ENCODE results near the gene YPEL3.

Gene YPEL3

DNA sequence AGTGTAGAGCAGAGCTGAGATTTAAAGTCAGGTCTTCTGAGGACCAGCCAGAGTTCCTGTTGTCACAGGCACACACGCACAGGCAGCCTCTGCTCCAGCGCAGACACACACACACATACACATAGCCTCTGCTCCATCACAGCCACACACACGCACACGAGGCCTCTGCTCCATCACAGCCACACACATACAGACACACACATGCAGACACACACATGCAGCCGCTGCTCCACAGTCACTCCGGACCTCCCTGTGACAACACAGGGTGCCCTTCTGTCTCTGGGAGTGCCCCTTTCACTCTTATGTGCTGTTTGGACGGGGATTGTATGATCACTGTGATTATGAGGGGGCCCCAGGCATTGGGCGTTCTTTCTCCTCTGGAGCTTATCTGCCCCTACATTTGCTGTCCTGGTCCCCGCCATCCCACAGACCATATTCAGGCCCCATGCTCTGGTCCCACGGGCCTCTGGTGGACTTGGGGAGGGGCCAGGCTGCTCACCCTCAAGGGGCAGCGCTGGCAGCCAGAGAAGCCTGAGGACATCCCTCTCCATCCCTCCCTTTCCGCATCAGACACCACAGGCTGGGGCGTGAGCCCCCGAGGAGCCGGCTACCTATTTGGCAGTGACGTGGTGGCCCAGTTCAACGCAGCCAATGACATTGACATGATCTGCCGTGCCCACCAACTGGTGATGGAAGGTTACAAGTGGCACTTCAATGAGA, 11.8 kb downstream of the YPEL3 start:
- ChIA-PET POLR2A (no interaction called here), CTCF (no interaction called here)
- DNase-seq (ENCODE audit: extremely low spot score), result no peak
- TF ChIP-seq, protein P1, sequence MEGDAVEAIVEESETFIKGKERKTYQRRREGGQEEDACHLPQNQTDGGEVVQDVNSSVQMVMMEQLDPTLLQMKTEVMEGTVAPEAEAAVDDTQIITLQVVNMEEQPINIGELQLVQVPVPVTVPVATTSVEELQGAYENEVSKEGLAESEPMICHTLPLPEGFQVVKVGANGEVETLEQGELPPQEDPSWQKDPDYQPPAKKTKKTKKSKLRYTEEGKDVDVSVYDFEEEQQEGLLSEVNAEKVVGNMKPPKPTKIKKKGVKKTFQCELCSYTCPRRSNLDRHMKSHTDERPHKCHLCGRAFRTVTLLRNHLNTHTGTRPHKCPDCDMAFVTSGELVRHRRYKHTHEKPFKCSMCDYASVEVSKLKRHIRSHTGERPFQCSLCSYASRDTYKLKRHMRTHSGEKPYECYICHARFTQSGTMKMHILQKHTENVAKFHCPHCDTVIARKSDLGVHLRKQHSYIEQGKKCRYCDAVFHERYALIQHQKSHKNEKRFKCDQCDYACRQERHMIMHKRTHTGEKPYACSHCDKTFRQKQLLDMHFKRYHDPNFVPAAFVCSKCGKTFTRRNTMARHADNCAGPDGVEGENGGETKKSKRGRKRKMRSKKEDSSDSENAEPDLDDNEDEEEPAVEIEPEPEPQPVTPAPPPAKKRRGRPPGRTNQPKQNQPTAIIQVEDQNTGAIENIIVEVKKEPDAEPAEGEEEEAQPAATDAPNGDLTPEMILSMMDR (IDR thresholded peaks at IDR 0.05; ENCODE audit: control extremely low read depth, extremely low read depth, low read depth, missing control alignments), result no peak

DNA sequence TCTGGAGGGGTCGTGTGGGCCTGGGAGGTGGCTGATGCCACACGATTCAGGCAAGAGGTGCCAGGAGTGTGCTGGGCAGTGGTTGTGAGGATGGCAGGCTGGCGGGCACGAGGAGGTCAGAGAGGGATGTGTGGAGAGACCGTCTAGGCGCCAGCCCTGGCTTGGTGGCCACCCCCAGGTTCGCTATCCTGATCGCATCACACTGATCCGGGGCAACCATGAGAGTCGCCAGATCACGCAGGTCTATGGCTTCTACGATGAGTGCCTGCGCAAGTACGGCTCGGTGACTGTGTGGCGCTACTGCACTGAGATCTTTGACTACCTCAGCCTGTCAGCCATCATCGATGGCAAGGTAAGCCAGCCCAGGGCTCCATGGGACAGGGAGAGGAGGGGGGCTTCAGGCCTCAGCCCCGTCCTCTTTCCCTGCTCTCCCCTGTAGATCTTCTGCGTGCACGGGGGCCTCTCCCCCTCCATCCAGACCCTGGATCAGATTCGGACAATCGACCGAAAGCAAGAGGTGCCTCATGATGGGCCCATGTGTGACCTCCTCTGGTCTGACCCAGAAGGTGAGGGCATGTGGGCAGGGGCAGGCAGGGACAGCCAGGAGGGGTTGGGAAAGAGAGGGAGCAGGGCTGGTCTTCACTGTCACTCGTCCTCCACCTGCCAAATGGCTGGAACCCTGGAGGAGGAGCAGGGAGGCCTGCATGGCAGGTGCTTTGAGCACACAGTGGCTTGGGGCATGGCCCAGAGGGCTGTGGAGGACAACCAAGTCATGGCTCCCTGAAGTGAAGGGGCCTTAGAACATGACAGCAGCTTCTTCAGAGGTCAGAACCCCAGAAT, 12.6 kb downstream of the YPEL3 start:
- TF ChIP-seq, protein P1 (IDR thresholded peaks at IDR 0.05; ENCODE audit: control extremely low read depth, extremely low read depth, low read depth, missing control alignments), result no peak
- ChIA-PET POLR2A (interaction anchor here (1.2 kb wide), 1 partner anchor 8 kb away, joined by 6 read pairs; the partner anchor contains the start of gene TBX6), CTCF (interaction anchor here (10.9 kb wide), 1 partner anchor 8 kb away, joined by 102 read pairs; the partner anchor contains the start of gene TBX6)
- DNase-seq (ENCODE audit: extremely low spot score), result no peak

DNA sequence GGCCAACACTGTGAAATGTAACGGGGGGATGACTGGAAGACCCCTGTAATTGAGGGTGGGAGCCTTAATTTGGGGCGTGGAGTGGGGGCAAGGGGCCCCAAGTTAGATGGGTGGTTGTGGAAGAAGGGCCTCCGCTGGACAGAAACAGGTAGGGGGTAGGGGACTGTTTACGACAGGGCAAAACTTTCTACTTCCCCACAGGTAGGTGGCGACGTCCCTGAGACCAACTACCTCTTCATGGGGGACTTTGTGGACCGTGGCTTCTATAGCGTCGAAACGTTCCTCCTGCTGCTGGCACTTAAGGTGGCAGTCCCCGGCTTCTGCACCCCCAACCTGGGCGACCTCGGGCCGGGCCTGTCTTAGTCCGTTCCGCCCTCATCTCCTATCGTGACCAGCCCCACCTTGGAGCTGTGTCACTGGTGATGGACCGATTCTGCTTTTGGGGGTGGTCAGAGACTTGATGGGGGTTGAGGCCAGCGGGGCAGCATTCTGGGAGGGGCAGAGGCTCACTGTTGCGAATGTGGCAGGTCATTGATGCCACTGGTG, 13.4 kb downstream of the YPEL3 start:
- ChIA-PET CTCF (interaction anchor here (10.9 kb wide), 1 partner anchor 9 kb away, joined by 102 read pairs; the partner anchor contains the start of gene TBX6), POLR2A (interaction anchor here (1.2 kb wide), 1 partner anchor 9 kb away, joined by 6 read pairs; the partner anchor contains the start of gene TBX6)
- DNase-seq (ENCODE audit: extremely low spot score), result no peak
- TF ChIP-seq, protein P1 (IDR thresholded peaks at IDR 0.05; ENCODE audit: control extremely low read depth, extremely low read depth, low read depth, missing control alignments), result no peak

DNA sequence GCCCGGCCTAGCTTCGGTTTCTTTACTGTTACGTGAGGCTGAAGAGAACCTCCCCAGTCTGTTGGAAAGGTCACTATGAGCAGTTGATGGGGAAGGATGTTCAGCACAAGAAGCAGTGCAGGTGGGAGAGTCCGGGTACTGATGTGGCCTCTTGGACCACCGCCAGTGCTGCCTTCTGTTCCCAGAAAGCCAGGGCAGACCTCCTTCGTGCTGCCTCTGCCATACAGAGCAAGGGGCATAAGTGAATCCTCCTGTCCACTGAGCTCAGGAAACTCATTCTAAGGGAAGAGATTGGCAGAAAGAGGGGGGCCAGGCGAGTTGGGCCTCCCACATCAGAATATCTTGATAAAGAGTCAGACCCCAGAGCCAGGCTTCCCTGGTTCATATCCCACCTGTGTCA, 16.5 kb downstream of the YPEL3 start:
- TF ChIP-seq, protein P1 (IDR thresholded peaks at IDR 0.05; ENCODE audit: control extremely low read depth, extremely low read depth, low read depth, missing control alignments), result no peak
- no peak for DNase-seq (ENCODE audit: extremely low spot score)
- POLR2A ChIA-PET, result interaction anchor here (0.7 to 1.5 kb wide), 4 partner anchors 11 to 14 kb away, joined by 3 to 6 read pairs (median 4); partner anchors contain the start of genes ALDOA and TBX6
- CTCF ChIA-PET, result interaction anchor here (1.5 to 10.9 kb wide), 3 partner anchors 11 to 26 kb away, joined by 3 to 102 read pairs (median 5); partner anchors contain the start of gene TBX6

DNA sequence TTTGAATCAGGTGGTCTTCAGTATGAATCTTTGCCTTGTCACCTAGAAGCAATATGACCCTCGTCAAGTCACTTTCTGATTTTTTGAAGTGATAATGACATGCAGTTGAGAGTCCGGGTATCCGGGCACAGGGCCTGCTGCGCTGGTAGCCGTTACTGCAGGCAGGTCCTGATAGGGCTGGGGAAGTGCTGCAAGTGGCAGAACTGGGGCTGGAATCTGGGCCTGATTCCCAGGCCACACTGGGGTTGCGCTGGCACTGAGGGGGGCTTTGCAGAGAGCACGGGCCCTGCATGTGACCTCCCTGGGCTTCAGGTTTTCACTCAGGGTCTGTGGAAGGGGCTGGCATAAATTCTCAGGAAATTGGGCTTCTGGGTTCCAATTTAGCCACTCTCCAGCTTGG, 17.3 kb downstream of the YPEL3 start:
- no peak for DNase-seq (ENCODE audit: extremely low spot score)
- ChIA-PET CTCF (interaction anchor here (1.0 to 10.9 kb wide), 4 partner anchors 10 to 56 kb away, joined by 3 to 102 read pairs (median 4); partner anchors contain the start of gene TBX6), POLR2A (interaction anchor here (1.1 to 1.5 kb wide), 2 partner anchors 13 kb away, joined by 5 to 6 read pairs; partner anchors contain the start of genes ALDOA and TBX6)
- TF ChIP-seq, protein P1 (IDR thresholded peaks at IDR 0.05; ENCODE audit: control extremely low read depth, extremely low read depth, low read depth, missing control alignments), result no peak

DNA sequence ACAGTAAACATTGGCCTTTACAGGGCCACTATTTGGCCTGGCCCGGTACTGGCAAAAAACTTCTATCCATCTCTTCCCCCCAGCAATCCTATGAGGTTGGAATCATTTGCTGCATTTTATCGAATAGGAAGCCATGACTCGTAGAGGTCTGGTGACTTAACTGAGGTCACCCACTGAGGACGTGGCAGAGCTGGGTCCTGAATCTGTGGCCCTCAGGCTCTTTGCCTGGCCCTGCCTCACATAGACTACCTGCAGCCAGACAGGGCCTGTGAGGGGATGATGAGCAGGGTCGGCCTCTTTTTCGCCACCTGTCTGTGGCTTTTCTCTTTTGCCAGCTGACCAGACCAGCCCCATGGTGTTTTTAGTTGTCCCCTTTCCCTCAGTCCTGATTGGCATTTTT, 18.4 kb downstream of the YPEL3 start:
- TF ChIP-seq, protein P1 (IDR thresholded peaks at IDR 0.05; ENCODE audit: control extremely low read depth, extremely low read depth, low read depth, missing control alignments), result no peak
- no peak for DNase-seq (ENCODE audit: extremely low spot score)
- ChIA-PET POLR2A (interaction anchor here (0.9 to 2.9 kb wide), 2 partner anchors 9 to 12 kb away, joined by 3 to 11 read pairs; partner anchors contain the start of gene ALDOA), CTCF (interaction anchor here (10.9 kb wide), 1 partner anchor 14 kb away, joined by 102 read pairs; the partner anchor contains the start of gene TBX6)
